DND-41 (cell line): ENCODE data around the gene LRFN2.

Experiments used
- ATAC-seq: fragments of 200-7000 bp; cut with Tn5 transposase; 3 replicates; pipeline ENCODE4 v1.9.1; 2021; ENCODE audit warnings: low read depth; ENCODE audit not compliant: insufficient read depth
- DNase-seq: peaks from one replicate; pipeline ENCODE4 v3.0.0-alpha.2; 2020
- H2AFZ ChIP-seq: 2 replicates; pipeline ENCODE4 v1.6.0; 2012; ENCODE audit warnings: low read depth, low read length
- H3K27ac ChIP-seq: 2 replicates; pipeline ENCODE4 v1.5.1; 2012; ENCODE audit warnings: low read length, inconsistent platforms
- H3K27me3 ChIP-seq: fragments of 200-600 bp; sonication (generic); 2 replicates; pipeline ENCODE4 v1.6.0; 2012; ENCODE audit warnings: low read length, mild to moderate bottlenecking, inconsistent platforms; ENCODE audit not compliant: insufficient read depth, poor library complexity
- H3K36me3 ChIP-seq: 2 replicates; pipeline ENCODE4 v1.5.1; 2012; ENCODE audit warnings: low read length, inconsistent platforms; ENCODE audit not compliant: insufficient read depth
- H3K4me1 ChIP-seq: 2 replicates; pipeline ENCODE4 v1.5.1; 2012; ENCODE audit warnings: mild to moderate bottlenecking, low read length; ENCODE audit not compliant: insufficient read depth
- H3K4me2 ChIP-seq: 2 replicates; pipeline ENCODE4 v1.6.0; 2012; ENCODE audit warnings: mild to moderate bottlenecking, moderate library complexity, low read length, inconsistent platforms; ENCODE audit not compliant: insufficient read depth
- H3K4me3 ChIP-seq, 2 experiments: fragments of 200-600 bp in 1 of 2; shearing (Covaris generic) in 1 of 2; 2 replicates each; pipeline ENCODE4 v1.5.1; 2012 to 2016; ENCODE audit warnings: inconsistent platforms in 2 of 2, low read length in 2 of 2, mild to moderate bottlenecking in 2 of 2, low read depth in 1 of 2, moderate library complexity in 1 of 2
- H3K79me2 ChIP-seq: 2 replicates; pipeline ENCODE4 v1.6.0; 2012; ENCODE audit warnings: low read length, inconsistent platforms; ENCODE audit not compliant: insufficient read depth
- H3K9ac ChIP-seq: 2 replicates; pipeline ENCODE4 v1.6.0; 2012; ENCODE audit warnings: low read depth, mild to moderate bottlenecking, inconsistent platforms, low read length, moderate library complexity
- H3K9me3 ChIP-seq: 2 replicates; pipeline ENCODE4 v1.5.1; 2012; ENCODE audit warnings: low read length, moderate library complexity, mild to moderate bottlenecking, inconsistent platforms; ENCODE audit not compliant: insufficient read depth, severe bottlenecking
- H4K20me1 ChIP-seq: 2 replicates; pipeline ENCODE4 v1.6.0; 2012; ENCODE audit warnings: low read length; ENCODE audit not compliant: insufficient read depth
- EZH2 ChIP-seq: IDR thresholded peaks from 3 replicates; pipeline ENCODE4 v1.6.1; 2012; ENCODE audit warnings: borderline replicate concordance, low read depth, mild to moderate bottlenecking, moderate library complexity, low read length, inconsistent platforms; ENCODE audit not compliant: severe bottlenecking
- TF ChIP-seq, protein P1 (sequence below): IDR thresholded peaks from 2 replicates; pipeline ENCODE4 v1.5.1; 2012; ENCODE audit warnings: borderline replicate concordance, low read length, moderate library complexity, mild to moderate bottlenecking; ENCODE audit not compliant: poor library complexity, severe bottlenecking; ENCODE audit errors: extremely low read depth

The LRFN2 gene

GRCh38 chr6:40626886-40627285 lies 39.7 kb upstream of the LRFN2 start:
- no peak for ATAC-seq
- Histone ChIP-seq H3K9me3 (no peaks in the 10 kb centered on the region), H3K79me2 (no peaks in the 10 kb centered on the region), H2AFZ (no peak overlapping the region), H3K4me2 (no peak overlapping the region), H3K27ac (no peak overlapping the region), H4K20me1 (no peaks in the 10 kb centered on the region), H3K4me3 (no peak overlapping the region), H3K27me3 (peaks cover 10% of the 10 kb centered on the region), H3K9ac (no peak overlapping the region), H3K36me3 (no peaks in the 10 kb centered on the region), H3K4me1 (no peaks in the 10 kb centered on the region)
- no peak for TF ChIP-seq EZH2
- TF ChIP-seq, protein P1, sequence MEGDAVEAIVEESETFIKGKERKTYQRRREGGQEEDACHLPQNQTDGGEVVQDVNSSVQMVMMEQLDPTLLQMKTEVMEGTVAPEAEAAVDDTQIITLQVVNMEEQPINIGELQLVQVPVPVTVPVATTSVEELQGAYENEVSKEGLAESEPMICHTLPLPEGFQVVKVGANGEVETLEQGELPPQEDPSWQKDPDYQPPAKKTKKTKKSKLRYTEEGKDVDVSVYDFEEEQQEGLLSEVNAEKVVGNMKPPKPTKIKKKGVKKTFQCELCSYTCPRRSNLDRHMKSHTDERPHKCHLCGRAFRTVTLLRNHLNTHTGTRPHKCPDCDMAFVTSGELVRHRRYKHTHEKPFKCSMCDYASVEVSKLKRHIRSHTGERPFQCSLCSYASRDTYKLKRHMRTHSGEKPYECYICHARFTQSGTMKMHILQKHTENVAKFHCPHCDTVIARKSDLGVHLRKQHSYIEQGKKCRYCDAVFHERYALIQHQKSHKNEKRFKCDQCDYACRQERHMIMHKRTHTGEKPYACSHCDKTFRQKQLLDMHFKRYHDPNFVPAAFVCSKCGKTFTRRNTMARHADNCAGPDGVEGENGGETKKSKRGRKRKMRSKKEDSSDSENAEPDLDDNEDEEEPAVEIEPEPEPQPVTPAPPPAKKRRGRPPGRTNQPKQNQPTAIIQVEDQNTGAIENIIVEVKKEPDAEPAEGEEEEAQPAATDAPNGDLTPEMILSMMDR = no peak
- DNase-seq = no peak

GRCh38 chr6:40623932-40624331 lies 36.8 kb upstream of the LRFN2 start:
- DNase-seq (no peak), ATAC-seq (no peak)
- Histone ChIP-seq H4K20me1 (no peaks in the 10 kb centered on the region; the same call in 1 of the 2 replicates), H3K4me2 (no peak overlapping the region), H2AFZ (no peak overlapping the region), H3K9ac (no peak overlapping the region), H3K27ac (no peak overlapping the region), H3K9me3 (no peaks in the 10 kb centered on the region), H3K36me3 (no peaks in the 10 kb centered on the region), H3K4me3 (no peak overlapping the region), H3K4me1 (no peaks in the 10 kb centered on the region), H3K79me2 (no peaks in the 10 kb centered on the region), H3K27me3 (peaks cover 2% of the 10 kb centered on the region)
- no peak for TF ChIP-seq EZH2
- TF ChIP-seq, protein P1 = no peak

DNA sequence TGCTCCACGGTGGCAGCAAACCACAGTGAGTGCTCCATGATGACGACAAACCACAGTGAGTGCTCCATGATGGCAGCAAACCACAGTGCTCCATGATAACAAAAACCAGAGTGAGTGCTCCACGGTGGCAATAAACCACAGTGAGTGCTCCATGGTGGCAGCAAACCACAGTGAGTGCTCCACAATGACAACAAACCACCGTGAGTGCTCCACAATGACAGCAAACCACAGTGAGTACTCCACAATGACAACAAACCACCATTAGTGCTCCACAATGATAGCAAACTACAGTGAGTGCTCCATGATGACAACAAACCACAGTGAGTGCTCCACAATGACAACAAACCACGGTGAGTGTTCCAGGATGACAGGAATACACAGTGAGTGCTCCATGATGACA lies 36.0 kb upstream of the LRFN2 start:
- Histone ChIP-seq H3K9me3 (no peaks in the 10 kb centered on the region), H3K36me3 (no peaks in the 10 kb centered on the region), H3K4me2 (no peak overlapping the region), H3K4me3 (no peak overlapping the region), H3K27me3 (peaks cover 8% of the 10 kb centered on the region), H2AFZ (no peak overlapping the region), H3K4me1 (no peaks in the 10 kb centered on the region), H3K9ac (no peak overlapping the region), H3K27ac (no peak overlapping the region), H3K79me2 (no peaks in the 10 kb centered on the region), H4K20me1 (no peaks in the 10 kb centered on the region; the same call in 1 of the 2 replicates)
- ATAC-seq (no peak), DNase-seq (no peak)
- TF ChIP-seq EZH2 = no peak

DNA sequence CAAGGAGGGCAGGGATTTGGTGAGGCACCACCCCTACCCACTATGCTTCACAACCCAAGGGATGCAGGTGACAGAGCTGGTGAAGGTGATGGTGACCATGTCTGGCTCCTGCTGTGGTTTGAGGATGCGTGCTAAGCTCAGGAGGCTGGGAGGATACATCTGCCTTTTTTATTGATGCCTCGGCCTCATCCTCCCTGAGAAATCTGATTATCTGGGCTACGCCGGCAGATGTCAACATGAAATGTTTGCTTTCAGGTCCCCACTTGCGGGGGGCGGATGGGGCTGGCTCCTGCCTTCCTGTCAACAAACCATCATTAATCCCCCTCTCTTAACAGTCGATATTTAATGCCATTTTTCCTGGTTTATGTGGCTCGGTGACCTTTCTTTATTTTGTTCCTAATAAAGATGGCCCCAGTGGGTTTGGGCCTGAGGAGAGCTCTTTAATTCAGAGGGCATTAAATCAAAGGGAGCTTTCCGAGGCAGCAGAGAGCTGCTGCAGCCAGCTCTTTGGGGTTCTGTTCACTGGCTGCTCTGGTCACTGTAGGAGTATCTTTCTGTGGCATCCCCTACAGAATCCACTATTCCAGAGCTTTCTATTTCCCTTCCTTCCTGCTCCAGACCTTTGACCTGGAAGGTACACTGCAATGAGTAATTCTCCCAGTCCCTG lies 33.5 kb upstream of the LRFN2 start:
- no peak for ATAC-seq
- Histone ChIP-seq H3K9me3 (no peaks in the 10 kb centered on the region), H3K36me3 (no peaks in the 10 kb centered on the region), H3K9ac (no peak overlapping the region), H3K4me3 (no peak overlapping the region), H3K4me1 (no peaks in the 10 kb centered on the region), H3K79me2 (no peaks in the 10 kb centered on the region), H3K4me2 (no peak overlapping the region), H2AFZ (no peak overlapping the region), H4K20me1 (no peaks in the 10 kb centered on the region; the same call in 1 of the 2 replicates), H3K27me3 (peaks cover 8% of the 10 kb centered on the region), H3K27ac (no peak overlapping the region)
- no peak for DNase-seq
- TF ChIP-seq EZH2 = no peak
- TF ChIP-seq, protein P1 = no peak
